GM18526 (cell line): ENCODE measurements around the gene TXNRD3.

ENCODE experiments used
- POLR2A ChIP-seq: IDR thresholded peaks from 3 replicates; pipeline ENCODE4 v1.6.1; 2011; ENCODE audit not compliant: insufficient read length; ENCODE audit errors: extremely low read depth

The TXNRD3 gene

GRCh38 chr3:126679318-126679751 is 24.4 kb upstream of the TXNRD3 start:
- TF ChIP-seq POLR2A = no peak

- no peak for TF ChIP-seq POLR2A
Measured at GRCh38 chr3:126678693-126679317, 23.9 kb upstream of the TXNRD3 start.

- no peak for TF ChIP-seq POLR2A
Measured at GRCh38 chr3:126677862-126678503, 23.1 kb upstream of the TXNRD3 start.

- no peak for TF ChIP-seq POLR2A
Measured at GRCh38 chr3:126676919-126677705, 22.2 kb upstream of the TXNRD3 start.

GRCh38 chr3:126672741-126673140 is 17.8 kb upstream of the TXNRD3 start:
- no peak for TF ChIP-seq POLR2A

- TF ChIP-seq POLR2A = no peak
Measured at GRCh38 chr3:126672340-126672739, 17.4 kb upstream of the TXNRD3 start.

- TF ChIP-seq POLR2A = no peak
Measured at GRCh38 chr3:126671521-126671920, 16.6 kb upstream of the TXNRD3 start.

- no peak for TF ChIP-seq POLR2A
Measured at GRCh38 chr3:126668450-126669401, 13.8 kb upstream of the TXNRD3 start.

- no peak for TF ChIP-seq POLR2A
Measured at GRCh38 chr3:126667631-126668449, 12.9 kb upstream of the TXNRD3 start.

GRCh38 chr3:126666658-126667528 is 12.0 kb upstream of the TXNRD3 start:
- no peak for TF ChIP-seq POLR2A

GRCh38 chr3:126665959-126666657 is 11.2 kb upstream of the TXNRD3 start:
- TF ChIP-seq POLR2A = no peak

- no peak for TF ChIP-seq POLR2A
Measured at GRCh38 chr3:126665221-126665936, 10.5 kb upstream of the TXNRD3 start.

GRCh38 chr3:126664591-126665214 is 9.8 kb upstream of the TXNRD3 start:
- no peak for TF ChIP-seq POLR2A
